Inflammatory macrophage (primary cell): ENCODE measurements around the gene UROS.

Experiments
- DNase-seq, 2 donors: peaks; one replicate each; pipeline ENCODE4 v3.0.0-alpha.2; 2020 to 2022

UROS gene

DNA sequence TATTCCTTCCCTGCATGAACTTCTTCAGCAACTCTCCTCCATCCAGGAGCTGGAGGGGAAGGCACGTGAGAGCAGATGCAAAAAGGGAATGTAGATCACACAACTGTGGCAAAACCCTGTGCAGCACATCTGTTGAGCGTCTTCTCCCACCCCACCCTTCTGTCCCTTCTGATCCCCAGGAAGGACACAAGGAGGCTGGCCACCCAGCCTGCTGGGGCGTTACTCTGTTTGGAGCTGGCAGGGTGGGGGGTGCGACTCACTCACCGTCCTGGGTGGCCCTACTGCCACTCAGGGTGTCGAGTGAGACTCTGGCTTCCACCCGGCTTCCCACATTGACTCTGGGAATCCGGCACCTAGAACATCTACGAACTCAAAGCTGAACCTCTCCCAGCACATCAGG, 37.3 kb downstream of the UROS start:
- DNase-seq, result no peak

DNA sequence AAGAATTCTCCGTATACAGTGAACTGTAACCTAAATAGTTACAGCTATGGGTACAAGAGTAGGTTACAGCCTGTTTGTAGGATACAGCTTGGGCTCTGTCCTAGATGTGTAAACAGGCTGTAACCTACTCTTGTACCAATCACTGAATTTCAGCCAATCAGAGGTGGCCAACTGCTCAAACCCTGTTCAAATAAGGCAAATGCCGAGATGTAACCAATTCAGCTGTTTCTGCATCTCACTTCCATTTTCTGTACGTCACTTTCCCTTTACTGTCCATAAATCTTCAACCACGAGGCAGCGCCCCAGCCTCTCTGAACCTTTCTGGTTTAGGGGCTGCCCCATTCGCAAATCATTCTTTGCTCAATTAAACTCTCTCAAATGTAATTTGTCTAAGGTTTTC, 39.1 kb downstream of the UROS start:
- DNase-seq, result no peak

DNA sequence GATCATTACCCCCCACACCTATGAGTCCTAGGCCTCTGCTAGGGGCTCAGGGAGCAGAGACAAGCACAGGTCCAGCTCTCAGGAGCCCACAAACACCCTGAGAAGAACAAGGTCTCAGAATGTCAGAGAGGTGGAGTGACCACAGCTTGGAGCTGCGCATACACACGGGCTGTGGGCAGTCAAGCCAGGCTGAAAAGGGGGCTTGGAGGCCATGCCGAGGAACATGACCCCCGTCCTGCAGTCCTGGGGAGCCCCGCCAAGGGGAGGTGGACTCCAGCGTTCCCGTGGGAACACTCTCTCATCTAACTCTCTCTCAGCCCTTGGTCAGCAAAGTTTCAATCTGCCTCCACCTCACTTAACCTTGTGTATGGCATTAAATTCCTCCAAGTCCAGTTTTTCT, 39.6 kb downstream of the UROS start:
- no peak for DNase-seq

DNA sequence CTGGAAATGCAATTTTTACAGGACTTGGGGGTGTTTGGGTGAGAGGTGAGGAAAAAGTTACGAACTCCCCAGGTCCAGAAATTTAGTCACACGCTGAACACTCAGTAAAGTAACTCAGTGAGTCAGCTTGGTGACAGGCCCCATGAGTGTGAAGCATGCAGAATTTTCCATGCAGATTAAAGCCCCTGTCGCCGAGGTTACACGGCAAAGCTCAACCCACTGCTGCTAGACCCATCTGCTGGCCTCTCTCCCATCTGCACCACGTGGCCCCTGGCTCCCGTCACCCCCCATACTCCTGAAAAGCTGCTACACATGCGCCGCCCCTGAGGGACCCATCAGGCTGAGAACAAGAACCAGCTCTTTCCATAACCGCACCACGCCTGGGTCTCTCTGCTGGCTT, 40.4 kb downstream of the UROS start:
- no peak for DNase-seq

DNA sequence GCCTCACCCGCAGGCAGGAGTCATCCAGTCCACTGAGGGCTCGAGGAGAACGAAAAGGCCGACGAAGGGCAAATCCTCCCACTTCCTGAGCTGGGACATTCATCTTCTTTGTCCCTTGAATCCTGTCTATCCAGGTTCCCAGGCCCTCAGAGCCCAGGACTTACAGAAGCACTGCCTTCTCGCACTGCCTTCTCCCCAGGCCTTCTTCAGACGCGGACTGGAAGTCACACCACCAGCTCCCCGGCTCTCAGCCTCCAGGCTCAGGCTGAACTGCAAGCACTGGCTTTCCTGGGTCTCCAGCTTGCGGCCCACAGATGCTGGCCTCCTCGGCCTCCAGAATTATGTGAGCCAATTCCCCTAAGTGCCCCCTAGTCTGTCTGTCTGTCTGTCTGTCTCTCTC, 41.0 kb downstream of the UROS start:
- DNase-seq, result no peak

DNA sequence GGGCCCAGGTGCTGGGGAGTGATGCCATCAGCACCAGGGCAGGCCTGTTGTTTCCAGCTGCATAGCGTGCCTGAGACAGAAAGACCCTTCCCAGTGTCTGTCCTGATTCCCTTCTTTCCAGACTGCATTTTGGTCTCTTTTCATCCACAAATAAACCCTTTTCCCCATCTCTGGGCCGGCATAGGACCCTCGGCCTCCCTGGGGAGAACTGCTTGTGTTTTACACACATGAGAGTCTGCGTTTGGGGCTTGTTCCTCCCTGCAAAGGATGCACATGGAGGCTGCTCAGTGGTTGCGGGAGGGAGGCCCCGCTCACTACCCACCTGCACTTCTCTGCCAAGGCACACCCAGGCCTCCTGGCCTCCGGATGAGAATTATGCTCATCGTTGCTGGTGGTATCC, 41.7 kb downstream of the UROS start:
- no peak for DNase-seq

DNA sequence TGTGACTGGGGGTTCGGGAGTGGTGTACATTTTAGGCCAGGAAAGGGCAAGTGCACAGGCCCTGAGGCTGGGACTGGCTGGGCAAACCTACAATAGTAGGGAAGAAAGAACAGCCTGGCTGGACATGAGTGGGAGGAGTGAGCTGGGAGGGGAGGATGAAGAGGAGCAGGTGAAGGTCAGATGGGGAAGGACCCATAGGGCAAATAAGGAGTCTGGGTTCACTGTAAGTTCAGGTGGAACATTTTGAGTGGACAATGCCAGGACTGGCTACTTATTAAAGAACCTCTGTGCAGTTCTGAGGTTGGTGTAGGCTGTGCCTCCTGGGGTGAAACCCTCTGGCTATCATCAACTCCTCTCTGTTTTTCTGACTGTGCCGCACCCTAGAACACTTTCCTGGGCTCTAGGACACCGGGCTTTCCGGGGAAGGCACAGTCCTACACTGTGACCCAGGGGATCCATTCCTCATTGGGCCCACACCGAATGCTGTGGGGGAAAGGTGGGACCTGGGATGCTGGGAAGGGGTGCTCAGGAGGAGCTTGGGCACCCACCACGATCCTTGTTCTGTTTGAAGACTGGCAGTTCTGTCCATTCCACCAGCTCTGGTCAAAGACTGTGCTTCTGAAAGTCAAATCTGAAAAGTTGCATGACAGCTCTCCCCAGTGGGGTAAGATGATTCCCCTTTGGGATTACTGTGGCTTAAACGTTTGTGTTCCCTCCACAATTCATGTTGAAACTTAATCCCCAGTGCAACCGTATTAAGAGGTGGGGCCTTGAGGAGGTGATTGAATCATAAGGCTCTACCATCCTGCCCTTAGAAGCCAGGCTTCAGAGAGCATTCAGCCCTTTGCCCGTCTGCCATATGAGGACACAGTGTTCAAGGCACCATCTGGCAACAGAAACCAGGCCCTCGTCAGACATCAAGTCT, 43.4 kb downstream of the UROS start:
- DNase-seq, result no peak

DNA sequence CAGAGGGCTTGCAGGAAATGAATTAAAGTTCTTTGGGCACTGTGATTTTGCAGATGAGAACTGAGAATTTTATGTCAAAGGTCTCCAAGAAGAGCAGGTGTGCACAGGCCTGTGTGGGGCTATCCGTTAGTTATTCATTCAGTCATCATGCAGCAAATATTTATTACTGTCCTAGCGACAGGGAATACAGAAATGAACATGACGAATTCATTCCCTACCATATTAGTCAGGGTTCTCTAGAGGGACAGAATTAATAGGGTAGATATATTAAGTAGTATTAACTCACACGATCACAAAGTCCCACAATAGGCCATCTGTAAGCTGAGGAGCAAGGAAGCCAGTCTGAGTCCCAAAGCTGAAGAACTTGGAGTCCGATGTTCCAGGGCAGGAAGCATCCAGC, 44.5 kb downstream of the UROS start:
- DNase-seq, result no peak

DNA sequence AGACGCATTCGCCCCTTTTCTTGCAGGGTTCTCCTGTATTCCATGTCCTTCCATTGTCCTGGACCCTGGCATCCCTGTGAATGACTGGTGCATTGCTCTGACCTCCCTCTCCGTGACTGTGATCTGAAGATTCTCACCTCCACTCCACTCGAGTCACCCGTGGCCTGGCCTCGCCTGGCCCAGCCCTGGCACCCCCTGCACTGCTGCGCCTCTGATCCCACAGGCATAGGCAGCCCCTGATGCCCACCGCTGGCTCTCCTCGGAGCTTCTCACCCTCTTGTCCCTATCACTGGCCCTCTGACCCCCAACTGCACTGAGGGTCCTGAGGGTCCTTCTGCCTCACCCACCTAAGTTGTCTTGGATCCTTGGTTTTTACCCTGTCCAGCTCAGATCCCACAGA, 45.3 kb downstream of the UROS start:
- no peak for DNase-seq

DNA sequence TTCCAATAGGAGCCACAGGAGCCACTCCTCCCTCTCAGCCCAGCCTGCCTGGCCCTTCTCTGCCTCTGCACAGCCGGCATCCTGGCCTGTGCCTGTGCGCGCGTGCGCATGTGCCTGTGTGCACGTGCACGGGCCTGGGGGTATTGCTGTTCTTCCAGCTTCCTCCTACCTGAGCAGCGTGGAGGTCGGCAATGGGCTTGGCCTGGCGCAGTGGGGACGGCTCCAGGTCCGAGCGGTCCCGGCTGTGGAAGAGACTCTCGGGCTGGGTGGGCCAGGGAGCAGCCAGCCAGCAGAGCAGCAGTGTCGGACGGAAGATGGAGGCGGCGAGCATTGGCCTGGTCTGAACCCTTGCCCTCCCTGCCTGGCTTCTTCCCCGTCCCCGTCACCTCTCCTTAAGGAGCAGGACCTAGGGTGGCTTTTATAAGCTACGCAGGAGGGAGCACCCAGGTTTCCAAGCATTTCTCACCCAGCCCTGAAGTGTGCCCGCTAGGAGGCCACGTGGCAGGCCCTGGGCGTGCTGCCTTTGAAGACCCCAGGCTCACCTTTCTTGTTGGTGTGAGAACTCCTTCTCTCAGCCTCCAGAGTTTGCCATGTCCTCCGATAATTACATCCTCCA, 47.5 kb downstream of the UROS start, which contains the start of gene MMP21:
TSS of gene MMP21 (minus strand) at position 331 of the 616 bp plus-strand sequence. CDS start at position 331, 0 bp downstream.
- DNase-seq, result no peak

DNA sequence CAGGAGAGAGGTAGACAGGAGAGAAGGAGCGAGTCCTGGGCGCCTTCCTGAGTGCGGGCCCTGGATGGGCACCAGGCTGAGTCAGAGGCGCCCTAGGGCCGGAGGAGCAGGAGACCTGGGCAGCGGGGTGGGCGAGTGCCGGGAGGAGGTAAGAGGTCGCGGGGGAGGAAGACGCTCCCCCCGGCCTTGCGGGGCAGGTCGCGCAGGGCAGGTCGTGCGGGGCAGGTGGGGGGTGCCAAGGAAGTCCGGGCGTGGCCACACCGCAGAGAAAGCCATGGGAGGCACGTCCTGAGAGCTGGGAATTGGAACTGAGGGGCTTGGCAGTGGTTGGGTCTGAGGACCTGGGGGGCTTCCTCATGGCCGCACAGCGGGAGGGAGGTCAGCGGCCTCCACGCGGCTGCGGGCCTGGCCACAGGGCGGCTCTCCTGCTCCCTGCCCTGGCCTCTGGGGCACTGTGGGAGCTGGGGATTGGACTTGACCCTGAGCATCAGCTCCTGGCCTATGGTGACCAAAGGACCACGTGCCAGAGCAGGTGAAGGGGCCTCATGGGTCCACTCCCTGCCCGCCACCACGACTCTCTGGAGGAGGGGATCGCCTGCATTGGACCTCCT, 48.4 kb downstream of the UROS start:
- no peak for DNase-seq

DNA sequence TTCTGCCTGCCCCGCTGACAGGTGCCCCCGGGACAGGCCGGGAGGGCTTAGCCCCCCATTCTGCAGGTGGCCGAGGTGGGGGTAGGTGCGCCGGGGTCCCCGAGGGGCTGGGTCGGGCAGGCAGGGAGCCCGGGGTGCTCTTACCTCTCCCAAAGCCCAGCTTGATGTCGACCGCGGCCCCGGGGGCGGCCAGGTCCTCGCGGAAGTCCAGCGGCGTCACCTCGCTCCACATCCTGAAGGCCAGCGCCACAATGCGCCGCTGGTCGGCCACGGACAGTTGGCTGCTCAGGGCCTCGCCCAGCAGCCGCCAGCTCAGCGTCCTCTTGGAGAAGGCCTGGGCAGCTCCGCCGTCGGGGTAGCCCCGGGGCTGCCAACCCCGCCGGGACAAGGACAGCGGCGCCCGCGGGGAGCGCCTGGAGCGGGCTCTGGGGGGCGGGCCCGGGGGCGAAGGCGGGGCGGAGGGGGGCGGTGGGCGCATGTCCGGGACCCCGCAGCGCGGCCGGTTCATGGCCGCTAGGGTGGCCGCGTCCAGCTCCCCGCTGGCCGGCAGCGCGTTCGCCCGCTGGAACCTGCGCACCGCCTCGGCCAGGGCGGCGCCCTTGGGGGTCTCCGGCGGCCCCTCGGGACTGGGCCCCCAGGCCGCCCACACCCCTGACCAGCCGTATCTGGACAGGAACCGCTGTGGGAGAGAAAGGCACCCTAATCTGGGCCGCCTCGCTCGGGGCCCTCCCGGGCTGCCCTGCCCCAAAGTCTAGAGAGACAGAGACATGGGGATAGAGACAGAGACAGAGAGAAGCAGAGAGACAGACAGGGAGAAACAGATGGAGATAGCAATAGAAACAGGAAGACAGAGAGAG, 49.1 kb downstream of the UROS start:
- no peak for DNase-seq

DNA sequence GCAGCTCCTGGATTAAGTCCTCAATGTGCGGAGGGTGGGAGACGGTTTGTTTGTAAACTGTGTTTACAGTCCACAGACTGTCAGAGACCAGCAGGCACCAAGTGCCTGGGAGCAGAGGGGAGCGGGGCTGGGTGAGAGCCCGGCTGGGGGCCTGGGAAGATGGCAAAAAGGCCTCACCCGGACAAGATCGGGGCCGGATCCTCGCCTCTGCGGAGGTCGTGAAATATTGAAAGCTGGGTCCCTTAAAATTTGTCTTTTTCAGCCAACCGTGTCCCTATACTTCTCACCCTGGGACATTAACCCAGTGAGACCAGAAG, 50.2 kb downstream of the UROS start:
- no peak for DNase-seq

DNA sequence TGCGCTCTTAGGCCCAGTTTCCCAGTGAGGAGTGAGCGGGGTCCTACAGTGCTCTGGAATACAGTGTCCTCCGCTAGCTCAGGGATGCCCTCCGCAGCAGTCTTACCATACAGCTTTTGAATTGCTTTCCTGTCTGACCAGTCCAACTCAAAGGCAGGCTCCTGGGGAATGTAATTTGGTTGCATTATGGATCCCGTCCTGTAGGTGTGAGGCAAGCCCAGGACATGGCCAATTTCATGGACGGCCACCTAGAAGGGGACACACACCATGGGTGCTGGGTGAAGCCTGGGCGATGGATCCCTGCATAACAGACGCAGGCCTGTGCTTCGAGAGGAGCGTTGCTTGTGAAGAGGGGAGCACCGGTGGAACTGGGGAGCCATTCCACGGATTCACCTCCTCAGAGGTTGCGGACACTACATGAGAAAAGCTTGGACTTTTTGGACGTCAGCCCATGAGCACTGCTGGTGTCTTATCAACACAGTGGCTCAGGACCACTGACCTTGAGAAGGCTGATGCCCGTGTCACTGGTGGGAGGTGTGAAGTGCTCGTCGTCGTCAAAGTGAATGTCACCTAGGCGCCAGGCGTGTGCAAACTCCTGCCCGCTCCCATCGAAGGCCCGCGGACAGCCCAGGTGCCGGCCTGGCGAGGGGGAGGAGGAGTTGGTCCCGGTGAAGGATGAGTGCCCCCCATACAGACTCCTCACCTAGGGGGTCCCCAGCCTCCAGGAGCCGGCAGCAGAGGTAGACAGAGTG, 50.8 kb downstream of the UROS start:
- no peak for DNase-seq

DNA sequence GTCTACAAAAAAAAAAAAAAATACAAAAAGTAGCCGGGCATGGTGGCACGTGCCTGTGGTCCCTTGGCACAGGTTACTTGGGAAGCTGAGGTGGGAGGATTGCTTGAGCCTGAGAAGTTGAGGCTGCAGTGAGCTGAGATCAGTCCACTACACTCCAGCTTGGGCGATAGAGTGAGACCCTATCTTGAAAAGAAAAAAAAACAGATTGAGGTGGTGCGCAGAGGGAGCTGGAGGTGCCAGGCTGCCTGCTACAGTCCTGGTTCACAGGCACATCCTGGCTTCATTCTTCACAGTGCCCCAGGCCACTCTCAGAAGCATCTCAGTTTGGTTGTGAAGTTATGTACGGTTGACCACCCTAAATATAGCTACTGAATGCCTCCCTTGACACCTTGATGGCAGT, 52.2 kb downstream of the UROS start:
- no peak for DNase-seq

DNA sequence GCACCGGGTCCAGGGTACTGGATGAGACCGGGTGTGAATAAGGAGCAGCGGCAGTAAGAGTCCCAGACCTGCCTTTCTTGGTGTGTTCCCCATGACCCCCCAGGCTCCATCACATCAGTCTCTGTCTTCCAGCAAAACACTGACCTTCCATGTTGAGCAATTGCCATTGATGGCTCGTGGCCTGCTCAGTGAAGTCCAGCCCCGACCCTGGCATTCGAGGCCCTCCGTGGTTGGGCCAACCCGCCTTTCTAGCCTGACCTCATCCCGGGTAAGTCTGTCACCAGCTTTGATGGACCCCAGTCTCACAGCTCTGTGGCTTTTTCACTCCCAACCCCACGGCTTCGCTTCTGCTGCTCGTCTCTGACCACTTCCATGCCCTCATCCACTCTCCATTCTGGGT, 53.9 kb downstream of the UROS start:
- no peak for DNase-seq

DNA sequence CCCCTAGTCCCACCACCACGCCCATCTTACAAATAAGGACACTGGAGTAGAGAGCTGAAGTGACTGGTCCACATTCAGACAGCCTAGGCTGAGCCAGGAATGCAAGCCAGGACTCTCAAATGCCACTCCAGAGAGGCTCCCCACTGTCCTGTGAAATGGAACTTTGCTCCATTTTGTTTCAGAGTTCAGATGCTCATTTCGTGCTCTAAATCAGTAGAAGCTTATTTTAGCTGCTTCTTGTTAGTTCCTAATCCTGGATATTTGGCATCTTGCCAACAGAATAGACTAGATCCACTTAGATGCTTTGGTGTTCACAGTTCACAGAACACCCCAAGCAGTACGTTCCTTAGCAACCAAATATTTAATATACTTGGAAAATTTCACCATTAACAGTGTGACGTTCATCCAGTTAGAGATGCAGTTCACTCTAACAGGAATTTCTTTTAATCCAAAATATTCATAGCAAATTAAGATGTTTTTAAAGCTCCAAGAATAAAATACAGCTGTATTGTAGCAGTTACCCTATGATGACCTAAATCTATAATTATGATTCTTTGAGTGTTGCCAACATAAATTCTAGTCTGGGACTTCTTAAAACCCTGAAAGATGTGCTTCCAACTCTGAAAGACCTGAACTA, 54.7 kb downstream of the UROS start:
- no peak for DNase-seq

DNA sequence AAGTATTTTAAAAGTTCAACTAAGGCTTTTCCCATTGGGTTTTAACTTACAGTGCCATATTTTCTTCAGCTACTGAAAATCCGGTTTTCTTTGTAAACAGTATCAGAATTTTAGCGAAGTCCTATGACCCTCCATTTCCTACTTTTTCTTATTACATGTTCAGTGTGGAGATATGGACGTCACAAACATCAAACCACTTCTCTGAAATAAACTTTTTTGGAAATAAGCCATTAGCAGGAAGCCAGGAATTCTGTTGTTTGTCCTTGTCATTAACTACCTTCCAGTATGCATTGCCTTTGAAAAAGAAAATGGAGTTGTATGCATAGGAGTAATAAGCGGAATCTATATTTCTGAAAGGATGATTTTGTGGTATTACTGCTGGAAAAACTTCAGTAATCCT, 56.5 kb downstream of the UROS start:
- DNase-seq, result no peak

DNA sequence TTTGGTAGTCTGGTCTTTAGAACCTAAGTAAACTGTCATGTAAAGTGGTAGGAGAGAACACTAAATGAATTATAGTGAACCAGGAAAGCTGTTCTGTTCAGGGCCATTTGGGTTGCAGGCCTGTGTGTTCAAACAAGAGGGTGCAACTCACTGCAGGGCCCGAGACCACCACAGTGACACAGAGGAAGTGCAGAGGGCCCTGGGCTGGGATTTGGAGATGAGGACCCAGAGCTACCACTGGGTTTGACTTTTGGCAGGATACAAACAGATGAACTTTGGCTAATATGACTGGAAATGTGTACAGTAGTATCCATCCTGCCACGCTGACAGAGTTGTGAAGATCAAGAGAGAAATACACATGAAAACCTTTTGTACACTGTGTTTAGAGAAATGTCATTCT, 57.2 kb downstream of the UROS start:
- DNase-seq, result no peak

DNA sequence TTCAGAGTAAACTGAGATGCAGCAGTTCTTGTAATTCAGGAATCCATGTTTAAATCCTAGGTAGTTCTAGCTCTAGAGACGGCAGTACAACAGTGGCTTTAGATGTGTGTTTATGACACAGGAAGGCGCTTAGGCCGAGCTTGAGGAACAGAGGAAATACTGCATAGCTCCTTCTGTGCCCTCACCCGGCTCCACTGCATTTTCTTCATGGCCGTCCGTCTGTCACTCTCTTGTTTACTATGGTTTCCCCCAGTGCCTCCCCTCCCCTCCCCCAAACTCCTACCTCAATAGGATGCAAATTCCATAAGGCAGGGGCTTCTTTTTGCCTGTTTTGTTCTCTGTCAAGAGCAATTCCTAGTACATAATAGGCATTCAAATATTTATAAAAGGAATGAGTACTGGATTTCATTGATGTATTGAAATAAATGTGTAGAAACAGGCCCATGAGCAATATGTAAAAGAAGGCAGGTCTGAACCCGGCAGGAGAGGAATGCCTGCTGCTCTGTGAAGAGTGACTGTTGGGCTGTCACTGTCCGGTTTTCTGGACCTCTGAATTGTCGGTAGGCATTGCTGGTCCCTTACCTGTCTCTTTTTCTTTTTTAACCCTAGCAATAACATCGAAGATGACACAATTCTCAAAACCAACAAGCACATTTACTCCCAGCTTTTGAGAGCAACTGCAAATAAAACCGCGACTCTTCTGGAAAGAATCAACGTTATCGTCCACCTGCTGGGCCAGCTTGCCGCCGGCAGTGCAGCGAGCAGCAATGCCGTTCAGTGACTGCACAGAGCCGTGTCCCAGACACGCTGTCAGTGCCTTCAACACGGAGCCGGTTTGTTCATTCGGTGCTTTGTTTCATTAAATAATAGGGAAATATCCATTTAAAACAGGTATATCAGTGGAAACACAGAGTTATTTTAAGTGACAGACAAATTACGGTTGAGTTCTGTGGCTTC, 60.1 kb downstream of the UROS start:
- DNase-seq, result no peak

DNA sequence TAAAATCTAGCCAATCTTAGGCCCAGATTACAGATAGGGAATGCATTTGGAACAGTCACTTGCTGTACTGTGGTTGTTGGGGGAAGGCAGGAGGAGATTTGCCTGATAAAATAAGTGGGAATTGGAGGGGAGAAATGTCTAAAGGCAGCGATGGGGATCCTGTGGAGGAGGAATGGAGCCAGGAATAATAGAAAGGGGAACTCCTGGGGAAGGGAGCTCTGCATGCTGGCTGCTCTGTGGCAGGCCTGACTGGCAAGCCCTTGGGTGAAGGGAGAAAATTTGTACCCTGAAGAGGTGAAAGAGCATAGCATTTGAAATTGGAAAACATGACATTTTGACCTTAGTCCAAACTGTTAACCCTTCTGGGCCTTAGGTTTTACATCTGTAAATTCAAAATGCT, 61.1 kb downstream of the UROS start:
- DNase-seq, result no peak
